HL-60 (cell line): ENCODE data around the gene OR5K4.

Experiments
- POLR2AphosphoS5 ChIP-seq: IDR thresholded peaks from 2 replicates; pipeline ENCODE4 v1.6.1; 2012; ENCODE audit warnings: low read depth
- TF ChIP-seq, protein P1 (sequence below): IDR thresholded peaks from one replicate; pipeline ENCODE4 v1.5.1; 2011; ENCODE audit warnings: low read length, control low read depth, inconsistent platforms; ENCODE audit not compliant: insufficient read depth

DNA sequence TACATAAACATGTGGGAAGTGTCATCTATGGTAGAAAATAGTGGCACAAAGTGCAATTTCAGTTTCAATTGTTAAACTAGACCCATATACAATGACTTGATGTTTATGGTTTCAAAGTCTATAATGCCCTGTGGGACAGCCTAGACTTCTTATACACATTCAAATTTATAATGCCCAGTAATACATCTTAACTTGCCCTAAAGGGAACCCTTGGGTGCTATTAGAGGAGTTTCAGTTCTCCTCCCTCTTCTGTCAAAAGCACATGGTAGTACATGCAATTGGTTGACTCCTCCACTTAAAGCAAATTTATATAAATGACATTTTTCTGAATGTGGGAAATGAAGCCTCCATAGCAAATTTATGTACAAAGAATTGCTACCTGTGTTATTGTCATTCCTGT, 30.2 kb upstream of the OR5K4 start:
- TF ChIP-seq, protein P1, sequence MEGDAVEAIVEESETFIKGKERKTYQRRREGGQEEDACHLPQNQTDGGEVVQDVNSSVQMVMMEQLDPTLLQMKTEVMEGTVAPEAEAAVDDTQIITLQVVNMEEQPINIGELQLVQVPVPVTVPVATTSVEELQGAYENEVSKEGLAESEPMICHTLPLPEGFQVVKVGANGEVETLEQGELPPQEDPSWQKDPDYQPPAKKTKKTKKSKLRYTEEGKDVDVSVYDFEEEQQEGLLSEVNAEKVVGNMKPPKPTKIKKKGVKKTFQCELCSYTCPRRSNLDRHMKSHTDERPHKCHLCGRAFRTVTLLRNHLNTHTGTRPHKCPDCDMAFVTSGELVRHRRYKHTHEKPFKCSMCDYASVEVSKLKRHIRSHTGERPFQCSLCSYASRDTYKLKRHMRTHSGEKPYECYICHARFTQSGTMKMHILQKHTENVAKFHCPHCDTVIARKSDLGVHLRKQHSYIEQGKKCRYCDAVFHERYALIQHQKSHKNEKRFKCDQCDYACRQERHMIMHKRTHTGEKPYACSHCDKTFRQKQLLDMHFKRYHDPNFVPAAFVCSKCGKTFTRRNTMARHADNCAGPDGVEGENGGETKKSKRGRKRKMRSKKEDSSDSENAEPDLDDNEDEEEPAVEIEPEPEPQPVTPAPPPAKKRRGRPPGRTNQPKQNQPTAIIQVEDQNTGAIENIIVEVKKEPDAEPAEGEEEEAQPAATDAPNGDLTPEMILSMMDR = no peak
- no peak for TF ChIP-seq POLR2AphosphoS5
